Endothelial cell of umbilical vein (primary cell): ENCODE results near the gene CCBE1. TPM values are rescaled to one million over a fixed set of nuclear protein-coding genes. Genes with fewer than 3 reads are reported as not detected.

ENCODE experiments used
- BruUV-seq: library from RNA; stranded (reverse); fragments of 400-500 nt; replicated peaks from 2 replicates; lab custom pipeline; 2021; lab: Mats Ljungman, UMichigan
- CTCF ChIA-PET: fragments of 300-600, 350-600 bp; sonication (Branson Sonifier 250); formaldehyde crosslinking; loops from one replicate; lab custom pipeline; 2021; ENCODE audit warnings: antibody characterized with exemption, inconsistent platforms; lab: Charles Lee
- POLR2A ChIA-PET: fragments of 300-600, 350-600 bp; sonication (Branson Sonifier 250); formaldehyde crosslinking; loops from one replicate; lab custom pipeline; 2021; ENCODE audit warnings: antibody characterized with exemption, inconsistent platforms; lab: Charles Lee
- DNase-seq: peaks from one replicate; pipeline ENCODE4 v3.0.0-alpha.2; 2011; ENCODE audit warnings: low read depth, low spot score
- FAIRE-seq: peaks from 2 replicates; lab custom pipeline; 2011; peaks lifted over from hg19 to GRCh38; lab: Jason Lieb, UNC
- H2AFZ ChIP-seq: 2 replicates; pipeline ENCODE4 v1.6.0; 2012; ENCODE audit warnings: low read depth, low read length, control low read depth, inconsistent platforms
- H3K27ac ChIP-seq: 2 replicates; pipeline ENCODE4 v1.5.1; 2011; ENCODE audit warnings: low read depth, mild to moderate bottlenecking, control low read depth, low read length, moderate library complexity; ENCODE audit not compliant: insufficient read depth
- H3K27me3 ChIP-seq, 2 experiments: 2 replicates each; pipeline versions ENCODE4 v1.6.0 to v1.6.1; 2011; ENCODE audit warnings: low read length in 2 of 2, mixed read lengths in 1 of 2; ENCODE audit not compliant: control insufficient read depth in 2 of 2, insufficient read depth in 2 of 2
- H3K36me3 ChIP-seq, 2 experiments: 2 replicates in 1 of 2; 3 replicates in 1 of 2; pipeline ENCODE4 v1.5.1; 2011; ENCODE audit warnings: low read length in 2 of 2, mild to moderate bottlenecking in 1 of 2, moderate library complexity in 1 of 2; ENCODE audit not compliant: control insufficient read depth in 2 of 2, insufficient read depth in 2 of 2; ENCODE audit errors: extremely low read depth in 1 of 2
- H3K4me1 ChIP-seq: 3 replicates; pipeline ENCODE4 v1.5.1; 2011; ENCODE audit warnings: mild to moderate bottlenecking, low read length; ENCODE audit not compliant: control insufficient read depth, insufficient read depth; ENCODE audit errors: extremely low read depth
- H3K4me2 ChIP-seq: 2 replicates; pipeline ENCODE4 v1.6.1; 2011; ENCODE audit warnings: low read length, control low read depth, mixed read lengths; ENCODE audit not compliant: insufficient read depth
- H3K4me3 ChIP-seq, 3 experiments: fragments of 200-600 bp in 1 of 3; sonication (generic), shearing (Covaris generic) in 1 of 3; replicated peaks in 1 of 3; 2 replicates each; pipeline ENCODE4 v1.5.1; 2011 to 2016; ENCODE audit warnings: control low read depth in 3 of 3, low read length in 3 of 3, mild to moderate bottlenecking in 2 of 3, inconsistent platforms in 1 of 3, low read depth in 1 of 3, moderate library complexity in 1 of 3; ENCODE audit not compliant: insufficient read depth in 1 of 3
- H3K79me2 ChIP-seq: 2 replicates; pipeline ENCODE4 v1.6.0; 2012; ENCODE audit warnings: low read length, inconsistent platforms; ENCODE audit not compliant: control insufficient read depth, insufficient read depth
- H3K9ac ChIP-seq: replicated peaks from 2 replicates; pipeline ENCODE3; 2011; ENCODE audit warnings: low read length, control low read depth; ENCODE audit not compliant: insufficient read depth; ENCODE audit errors: extremely low read depth
- H3K9me1 ChIP-seq: replicated peaks from 3 replicates; pipeline ENCODE4 v1.6.0; 2011; ENCODE audit warnings: mild to moderate bottlenecking, low read length; ENCODE audit not compliant: control insufficient read depth, insufficient read depth; ENCODE audit errors: extremely low read depth
- H3K9me3 ChIP-seq: replicated peaks from 2 replicates; pipeline ENCODE4 v1.5.1; 2012; ENCODE audit warnings: low read length, inconsistent platforms; ENCODE audit not compliant: control insufficient read depth, insufficient read depth
- H4K20me1 ChIP-seq: replicated peaks from 2 replicates; pipeline ENCODE3; 2011; ENCODE audit warnings: mild to moderate bottlenecking, low read length; ENCODE audit not compliant: control insufficient read depth, insufficient read depth; ENCODE audit errors: extremely low read depth
- EZH2 ChIP-seq: IDR thresholded peaks from 2 replicates; pipeline ENCODE4 v1.6.1; 2012; ENCODE audit warnings: borderline replicate concordance, low read depth, mild to moderate bottlenecking, moderate library complexity, low read length, inconsistent platforms; ENCODE audit not compliant: severe bottlenecking
- GATA2 ChIP-seq: IDR thresholded peaks from 2 replicates; pipeline ENCODE4 v1.7.0; 2011; ENCODE audit warnings: low read depth, mild to moderate bottlenecking, moderate library complexity, mixed read lengths, low read length; ENCODE audit not compliant: insufficient read length, insufficient read depth
- JUN ChIP-seq: IDR thresholded peaks from 2 replicates; pipeline ENCODE4 v1.6.1; 2011; ENCODE audit warnings: borderline replicate concordance, low read depth; ENCODE audit not compliant: insufficient read length, insufficient read depth
- MYC ChIP-seq: IDR thresholded peaks from one replicate; pipeline ENCODE4 v1.6.1; 2011; ENCODE audit warnings: mild to moderate bottlenecking, low read depth, low read length
- POLR2A ChIP-seq: IDR thresholded peaks from 2 replicates; pipeline ENCODE4 v1.6.1; 2012; ENCODE audit warnings: low read depth, mild to moderate bottlenecking, control low read depth, low read length
- dilution Hi-C: fragments of 300-500 bp; cut with MboI; formaldehyde crosslinking; loops from one replicate; pipeline ENCODE4 v1.15.0; 2019; ENCODE audit warnings: low sequenced_read_pairs; ENCODE audit not compliant: extremely low pct_ligation_motif_present
- intact Hi-C: fragments of 100-400 bp; cut with micrococcal nuclease; formaldehyde crosslinking; loops from one replicate; pipeline ENCODE4 v1.10.0; 2022
- polyA plus RNA-seq, 4 experiments: library from polyadenylated mRNA; depleted of rRNA in 3 of 4; stranded (reverse) in 3 of 4; unstranded in 1 of 4; fragments of >200 nt; gene quantifications; 2 replicates each; pipeline versions ENCODE4 v1.2.1 to v1.2.3, GENCODE V29; 2011 to 2012; ENCODE audit warnings: missing spikeins in 1 of 4
- total RNA-seq: library from RNA; stranded (reverse); gene quantifications from 2 replicates; pipeline ENCODE4 v1.2.3, GENCODE V29; 2021
- TF ChIP-seq, protein P1 (sequence below), 2 donors: IDR thresholded peaks; 1 replicate in 1 of 2; 2 replicates in 1 of 2; pipeline ENCODE4 v1.5.1; 2011; ENCODE audit warnings: low read length in 2 of 2, mild to moderate bottlenecking in 2 of 2, moderate library complexity in 2 of 2, control low read depth in 1 of 2, inconsistent platforms in 1 of 2, low read depth in 1 of 2; ENCODE audit not compliant: insufficient read depth in 1 of 2; ENCODE audit errors: extremely low read depth in 1 of 2

Gene CCBE1
- total and polyA plus RNA-seq, 2 donors (not counting 3 experiments of a cell fraction or from before 2014, with no cell fraction given) = 0.04 TPM; not detected in 1

DNA sequence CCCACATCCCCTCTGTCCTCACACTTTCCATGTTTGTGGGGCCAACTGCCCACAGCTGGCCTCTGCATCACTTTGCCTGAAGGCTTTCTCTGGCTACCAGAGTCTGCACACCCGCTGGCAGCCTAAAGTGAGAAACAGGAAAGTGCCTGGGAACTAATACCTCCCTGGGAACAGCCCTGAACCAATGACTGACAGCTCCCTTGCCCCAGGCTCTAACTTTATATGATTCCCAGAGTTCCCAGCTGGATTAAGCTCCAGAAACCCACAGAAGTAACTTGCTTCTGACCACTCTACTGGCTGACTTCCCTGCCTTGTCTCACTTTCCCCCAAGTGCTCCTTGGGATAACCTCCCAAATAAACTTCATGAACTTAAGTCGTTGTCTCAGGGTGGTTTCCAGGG is 178.5 kb downstream of the CCBE1 start:
- POLR2A ChIA-PET = no interaction called here
- BruUV-seq = no TSS peak

More for the DNA sequence above, 178.5 kb downstream of the CCBE1 start:
- dilution Hi-C loops (no loop called here), intact Hi-C loops (no loop called here)
- no peaks in the 10 kb centered on the region for H3K9me1 ChIP-seq
- TF ChIP-seq JUN (no peak), GATA2 (no peak), POLR2A (no peak), MYC (no peak), EZH2 (no peak)
- TF ChIP-seq, protein P1, sequence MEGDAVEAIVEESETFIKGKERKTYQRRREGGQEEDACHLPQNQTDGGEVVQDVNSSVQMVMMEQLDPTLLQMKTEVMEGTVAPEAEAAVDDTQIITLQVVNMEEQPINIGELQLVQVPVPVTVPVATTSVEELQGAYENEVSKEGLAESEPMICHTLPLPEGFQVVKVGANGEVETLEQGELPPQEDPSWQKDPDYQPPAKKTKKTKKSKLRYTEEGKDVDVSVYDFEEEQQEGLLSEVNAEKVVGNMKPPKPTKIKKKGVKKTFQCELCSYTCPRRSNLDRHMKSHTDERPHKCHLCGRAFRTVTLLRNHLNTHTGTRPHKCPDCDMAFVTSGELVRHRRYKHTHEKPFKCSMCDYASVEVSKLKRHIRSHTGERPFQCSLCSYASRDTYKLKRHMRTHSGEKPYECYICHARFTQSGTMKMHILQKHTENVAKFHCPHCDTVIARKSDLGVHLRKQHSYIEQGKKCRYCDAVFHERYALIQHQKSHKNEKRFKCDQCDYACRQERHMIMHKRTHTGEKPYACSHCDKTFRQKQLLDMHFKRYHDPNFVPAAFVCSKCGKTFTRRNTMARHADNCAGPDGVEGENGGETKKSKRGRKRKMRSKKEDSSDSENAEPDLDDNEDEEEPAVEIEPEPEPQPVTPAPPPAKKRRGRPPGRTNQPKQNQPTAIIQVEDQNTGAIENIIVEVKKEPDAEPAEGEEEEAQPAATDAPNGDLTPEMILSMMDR (IDR thresholded peaks at IDR 0.05; ENCODE audit: extremely low read depth in 1 of 2, insufficient read depth in 1 of 2, low read depth in 1 of 2, low read length in 2 of 2) = no peak
- FAIRE-seq = no peak
- no peak overlapping the region for H3K4me2 ChIP-seq
- no peaks in the 10 kb centered on the region for H3K27me3 ChIP-seq
- CTCF ChIA-PET = interaction anchor here (1.1 to 3.5 kb wide), 4 partner anchors 8 to 305 kb away, joined by 3 to 14 read pairs (median 6); partner anchors contain the start of gene CCBE1
- DNase-seq = no peak
- no peak overlapping the region for H2AFZ ChIP-seq
- peaks cover 4% of the 10 kb centered on the region for H3K4me1 ChIP-seq
- H3K79me2 ChIP-seq = no peaks in the 10 kb centered on the region
- H3K36me3 ChIP-seq = no peaks in the 10 kb centered on the region
- H4K20me1 ChIP-seq = no peaks in the 10 kb centered on the region
- H3K27ac ChIP-seq = no peak overlapping the region
- H3K9me3 ChIP-seq = no peaks in the 10 kb centered on the region
- no peak overlapping the region for H3K4me3 ChIP-seq
- H3K9ac ChIP-seq = no peak overlapping the region
